HG02885 (cell line): ENCODE results near the gene SPON2.
A peak's percentile ranks its signal among the peaks of the same experiment; 100 is the strongest.

Experiments used
- ATAC-seq: cut with Tn5 transposase; IDR thresholded peaks from one replicate; pipeline ENCODE4 v1.9.1; 2021; ENCODE audit warnings: mild to moderate bottlenecking; ENCODE audit not compliant: unreplicated experiment, poor library complexity

The SPON2 gene

GRCh38 chr4:1172228-1172851, at the start of gene SPON2:
TSS of gene SPON2 (minus strand) at chr4:1172583.
- no peak for ATAC-seq

- ATAC-seq: no peak
Observed at GRCh38 chr4:1221155-1221870, 48.9 kb upstream of the SPON2 start.

GRCh38 chr4:1220566-1220965, 48.2 kb upstream of the SPON2 start:
- no peak for ATAC-seq

DNA sequence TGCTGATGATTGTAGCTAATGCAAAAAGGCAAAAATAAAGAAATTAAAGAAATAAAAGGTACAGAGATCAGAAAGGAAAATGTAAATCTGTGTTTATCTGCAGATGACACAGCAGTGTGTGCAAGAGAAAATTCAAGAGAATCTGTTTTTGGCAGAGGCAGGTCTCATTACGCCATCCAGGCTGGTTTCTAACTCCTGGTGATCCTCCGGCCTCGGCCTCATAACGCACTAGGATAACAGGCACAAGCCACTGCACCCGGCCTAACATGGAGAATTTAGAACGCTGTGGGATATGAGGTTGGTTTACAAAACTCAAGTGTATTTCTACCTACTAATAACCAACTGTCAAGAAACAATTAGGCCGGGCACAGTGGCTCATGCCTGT, 47.2 kb upstream of the SPON2 start:
- ATAC-seq: no peak

DNA sequence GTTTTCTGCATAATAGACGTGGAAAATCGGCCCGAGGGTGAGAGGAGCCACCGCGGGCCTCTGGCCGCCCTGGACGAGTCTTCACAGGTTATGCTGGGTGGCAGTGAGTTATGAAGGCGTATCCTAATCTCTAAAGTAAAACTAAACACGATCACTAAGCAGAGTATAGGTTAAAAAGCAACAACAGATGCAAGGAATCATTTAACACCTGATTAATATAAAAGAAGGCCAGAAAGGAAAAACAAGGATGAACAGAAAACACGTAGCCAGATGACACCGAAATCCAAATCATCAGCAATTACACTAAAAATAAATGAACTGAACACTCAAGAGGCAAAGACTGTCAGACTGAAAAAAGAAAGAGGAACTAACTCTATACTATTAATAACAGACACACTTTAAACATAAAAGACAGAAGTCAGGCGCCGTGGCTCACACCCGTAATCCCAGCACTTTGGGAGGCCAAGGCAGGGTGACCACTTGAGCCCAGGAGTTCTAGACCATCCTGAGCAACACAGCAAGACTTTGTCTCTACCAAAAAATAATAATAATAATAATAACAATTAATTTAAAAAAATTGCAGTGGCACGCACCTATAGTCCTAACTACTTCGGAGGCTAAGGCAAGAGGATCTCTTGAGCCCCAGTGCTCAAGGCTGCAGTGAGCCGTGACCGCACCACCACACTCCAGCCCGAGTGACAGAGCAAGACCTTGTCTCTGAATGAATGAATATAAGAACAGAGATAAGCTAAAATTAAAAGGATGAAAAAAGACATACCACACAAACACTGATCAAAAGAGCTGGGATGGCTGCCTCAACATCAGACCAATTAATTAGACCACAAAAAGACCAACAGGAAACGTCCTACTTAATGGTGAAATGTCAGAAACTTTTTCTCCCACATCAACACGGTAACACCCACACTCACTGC, 46.5 kb upstream of the SPON2 start:
- peak; percentile 66 for ATAC-seq

DNA sequence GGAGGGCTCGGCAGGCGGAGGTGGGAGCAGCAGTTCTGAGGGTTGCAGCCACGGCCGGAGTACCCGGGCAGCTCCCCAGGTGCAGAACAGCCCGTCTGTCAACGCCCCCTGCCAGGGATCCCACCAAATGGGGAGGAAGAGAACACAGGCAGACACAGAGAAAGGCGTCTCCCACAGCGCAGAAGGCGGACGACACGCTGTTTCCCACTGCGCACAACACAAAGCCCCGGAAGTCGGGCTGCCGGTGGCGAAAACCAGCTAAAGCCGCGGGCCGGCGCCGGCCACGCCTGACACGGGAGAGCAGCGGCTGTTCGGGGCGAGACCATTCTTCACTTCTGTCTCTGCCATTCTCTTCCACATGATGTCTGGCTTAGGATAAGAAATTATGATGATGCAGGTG, 45.0 kb upstream of the SPON2 start:
- ATAC-seq: no peak

DNA sequence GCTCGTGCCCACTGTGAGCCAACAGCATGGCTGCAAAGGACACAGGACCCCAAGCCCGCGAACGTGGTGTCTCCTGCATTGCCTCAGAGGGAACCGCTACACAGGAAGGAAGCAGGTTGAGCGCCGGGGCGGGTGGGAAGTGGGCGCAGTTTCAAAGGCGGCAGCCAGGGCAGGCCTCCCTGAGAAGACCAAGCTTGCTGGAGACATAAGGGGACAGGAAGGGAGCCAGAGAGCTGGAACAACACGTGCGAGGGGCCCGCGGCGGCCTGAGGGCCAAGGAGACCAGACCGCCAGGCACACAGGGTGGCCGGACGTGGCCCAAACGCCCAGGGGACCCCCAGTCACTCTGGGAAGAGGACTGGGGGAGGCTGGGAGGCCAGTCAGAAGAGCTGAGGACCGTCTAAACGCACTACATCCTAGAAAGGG, 44.5 kb upstream of the SPON2 start:
- no peak for ATAC-seq

DNA sequence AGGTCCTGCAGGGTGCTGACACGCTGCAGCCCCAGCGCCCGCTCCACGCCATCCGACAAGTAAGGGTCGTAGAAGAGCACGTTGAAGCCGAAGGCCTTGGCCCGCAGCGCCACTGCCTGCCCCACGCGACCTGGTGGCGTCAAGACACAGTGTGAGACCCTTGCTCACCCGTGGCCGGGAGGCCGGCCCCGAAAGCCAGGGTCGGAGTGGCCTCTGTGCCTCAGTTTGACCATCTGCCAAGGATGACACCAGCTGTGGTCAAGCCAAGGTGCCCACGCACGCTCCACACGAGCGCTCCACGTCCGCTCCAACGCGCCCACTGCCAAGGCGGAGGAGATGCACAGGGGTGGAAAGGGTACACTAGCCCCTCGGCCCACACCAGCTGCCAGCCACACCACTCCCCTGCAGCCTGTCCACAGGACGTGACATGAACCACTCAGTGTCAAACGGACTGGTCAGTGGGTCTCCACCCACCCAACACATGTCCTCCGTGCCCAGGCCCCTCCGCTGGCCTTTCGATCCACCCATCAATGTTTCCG, 43.8 kb upstream of the SPON2 start:
- no peak for ATAC-seq

GRCh38 chr4:1215141-1216075, 43.0 kb upstream of the SPON2 start:
- ATAC-seq: peak; percentile 63

GRCh38 chr4:1214101-1215095, 42.0 kb upstream of the SPON2 start:
- ATAC-seq: no peak

GRCh38 chr4:1213336-1213995, 41.1 kb upstream of the SPON2 start:
- ATAC-seq: no peak

DNA sequence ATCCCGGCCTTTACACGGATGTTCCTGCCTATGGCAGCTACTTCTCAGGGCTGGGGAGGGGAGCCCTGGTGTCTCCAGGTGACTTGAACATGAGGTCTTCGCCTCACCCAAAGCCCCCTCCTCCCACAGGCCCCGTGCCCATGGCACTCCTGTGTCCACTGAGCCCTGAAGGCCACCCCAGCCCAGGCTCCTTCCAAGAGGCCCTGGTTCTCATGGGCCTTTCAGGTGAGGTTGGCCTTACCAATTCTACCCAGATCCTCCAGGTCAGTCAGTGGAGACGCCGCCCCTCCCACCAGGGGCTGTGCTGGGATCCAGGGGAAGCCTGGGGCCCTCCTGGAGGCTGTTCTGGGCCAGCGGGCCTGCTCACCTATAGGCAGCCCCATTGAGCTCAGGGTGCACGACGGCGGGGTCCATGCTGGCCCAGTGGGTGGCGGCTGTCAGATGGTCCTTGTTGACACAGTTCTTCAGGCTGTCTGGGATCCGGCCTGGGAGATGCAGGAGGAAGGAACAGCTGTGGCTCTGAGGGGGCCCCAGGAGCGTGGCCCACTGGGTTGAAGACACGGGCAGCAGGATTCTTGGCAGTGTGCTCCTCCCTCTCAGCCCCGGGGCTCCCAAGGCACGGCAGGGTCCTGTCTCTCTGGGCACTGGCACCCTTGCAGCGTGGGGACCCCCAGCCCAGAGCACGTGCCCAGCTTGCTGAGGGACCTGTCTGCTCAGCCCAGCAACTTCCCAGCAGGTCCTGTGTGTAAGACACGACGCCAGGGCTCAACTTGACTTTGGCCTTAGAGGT, 40.4 kb upstream of the SPON2 start:
- no peak for ATAC-seq

DNA sequence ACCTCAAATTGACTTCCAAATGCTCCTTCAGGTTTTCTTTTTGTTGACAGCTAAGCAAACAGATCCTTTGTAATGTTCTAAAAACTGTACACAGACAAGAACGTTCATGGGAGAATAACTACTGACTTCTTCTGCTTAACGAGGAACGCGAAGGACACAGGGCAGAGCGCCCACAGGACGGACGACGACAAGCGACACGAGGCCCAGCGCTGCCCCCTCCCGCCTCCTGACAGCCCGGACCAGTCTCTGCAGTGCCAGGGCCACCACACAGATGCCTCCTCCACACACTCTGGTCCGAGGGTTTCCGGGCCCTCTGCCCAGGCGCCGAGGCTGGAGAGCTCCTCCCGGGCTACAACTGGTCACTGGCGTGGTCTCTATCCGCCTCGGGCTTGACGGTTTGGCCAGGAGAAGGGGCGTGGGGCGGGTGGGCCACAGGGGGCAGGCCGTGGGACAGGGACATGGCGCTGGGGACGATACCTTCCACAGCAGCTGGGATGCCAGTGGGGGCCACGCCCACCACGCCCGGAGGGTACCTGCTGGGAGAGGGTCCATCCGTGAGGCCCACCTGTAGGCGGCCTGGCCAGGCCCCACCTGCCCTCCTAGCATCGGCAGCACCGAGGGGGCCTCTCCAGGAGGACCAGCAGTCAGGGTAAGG, 39.6 kb upstream of the SPON2 start:
- ATAC-seq: no peak

DNA sequence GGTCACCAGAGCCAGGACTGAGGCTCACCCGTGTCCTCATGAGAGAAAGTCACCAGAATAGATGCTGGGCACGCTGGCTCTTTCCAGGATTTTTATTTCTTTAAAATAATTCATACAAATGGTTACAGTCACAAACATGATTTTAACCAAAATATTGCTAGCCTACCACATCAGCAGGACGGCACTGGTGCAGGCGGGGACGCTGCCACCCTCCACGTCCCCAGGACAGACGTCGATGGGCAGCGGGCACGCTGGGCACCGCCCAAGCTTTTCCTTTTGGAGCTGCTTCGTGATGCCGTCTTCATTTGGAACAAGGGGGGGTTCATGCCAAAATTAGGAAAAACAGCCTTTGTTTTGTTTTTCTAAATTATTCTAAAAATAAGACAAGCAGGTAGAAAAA, 39.0 kb upstream of the SPON2 start:
- ATAC-seq: no peak

DNA sequence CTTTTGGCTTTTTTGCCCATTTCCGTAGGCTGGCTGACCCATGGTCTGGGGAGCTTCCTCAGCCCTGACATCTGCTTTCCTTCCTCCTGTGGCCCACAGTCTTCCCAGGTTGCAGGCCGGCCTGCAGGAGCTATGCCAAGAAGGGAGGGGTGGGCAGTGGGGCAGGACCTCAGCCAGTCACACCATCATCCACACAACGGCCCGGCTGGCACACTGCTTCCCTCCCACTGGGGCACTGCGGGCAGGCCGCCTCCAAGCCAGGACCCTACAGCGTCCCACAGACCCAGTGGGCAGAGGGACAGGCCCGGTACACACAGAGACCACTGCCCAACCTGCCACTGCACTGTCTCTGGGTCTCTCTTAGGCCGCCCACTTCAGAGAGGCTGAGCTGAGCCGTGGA, 38.6 kb upstream of the SPON2 start:
- no peak for ATAC-seq

DNA sequence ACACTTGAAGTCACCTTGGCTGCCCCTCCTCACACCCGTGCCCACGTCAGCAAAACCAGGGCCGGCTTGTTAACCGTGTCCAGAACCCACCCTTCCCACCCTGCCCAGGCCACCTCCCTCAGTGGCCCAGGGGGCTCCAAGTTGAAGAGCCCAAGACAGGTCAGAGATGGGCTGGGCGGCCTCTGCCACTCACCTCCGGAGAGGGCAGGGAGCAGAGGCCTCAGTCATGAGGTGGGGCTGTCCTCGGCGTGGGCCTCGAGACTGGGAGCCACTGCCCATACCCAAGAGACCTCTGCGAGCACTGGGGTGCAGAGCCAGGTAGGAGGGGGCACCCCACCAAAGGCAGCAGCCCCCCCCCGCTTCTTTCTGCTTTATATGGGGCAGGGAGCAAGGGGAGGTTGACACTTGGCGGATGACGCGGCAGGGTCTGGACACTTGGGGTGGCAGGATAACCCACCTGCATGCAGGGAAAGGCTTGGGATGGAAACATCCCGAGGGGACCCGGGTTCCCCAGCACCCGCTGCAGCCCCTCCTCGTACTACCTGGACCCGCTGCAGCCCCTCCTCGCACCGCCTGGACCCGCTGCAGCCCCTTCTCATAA, 38.0 kb upstream of the SPON2 start:
- ATAC-seq: no peak
